Eye (tissue), 1 donor: Measurements from ENCODE around the gene MAT2A.
"Not testable (repeated sequence)": the region's sequence is repeated elsewhere in the genome, so short reads cannot be mapped to it uniquely, and the experiment has no call there.

ENCODE experiments used
- DNase-seq: peaks from one replicate; pipeline ENCODE4 v3.0.0-alpha.2; 2015

MAT2A gene

GRCh38 chr2:85580206-85580605 is 41.2 kb downstream of the MAT2A start:
- no peak for DNase-seq

- DNase-seq, result no peak
These were observed 43.5 kb downstream of the MAT2A start for GRCh38 chr2:85582492-85582891.

- DNase-seq, result no peak
These were observed 44.8 kb downstream of the MAT2A start for GRCh38 chr2:85583667-85584353.

GRCh38 chr2:85584354-85584856 is 45.4 kb downstream of the MAT2A start, which contains the start of gene VAMP5:
VAMP5 (plus strand) TSS chr2:85584431; CDS start chr2:85584491, 60 bp downstream.
- DNase-seq, result peak; percentile 50

- peak; percentile 45 for DNase-seq
These were observed 46.2 kb downstream of the MAT2A start for GRCh38 chr2:85584857-85585780.

GRCh38 chr2:85585781-85586105 is 46.8 kb downstream of the MAT2A start:
- DNase-seq, result no peak

- DNase-seq, result no peak
These were observed 49.3 kb downstream of the MAT2A start for GRCh38 chr2:85588236-85588635.

- no peak for DNase-seq
These were observed 49.7 kb downstream of the MAT2A start for GRCh38 chr2:85588645-85589044.

GRCh38 chr2:85589181-85589580 is 50.2 kb downstream of the MAT2A start:
- DNase-seq, result no peak

- no peak for DNase-seq
These were observed 51.2 kb downstream of the MAT2A start for GRCh38 chr2:85589982-85590791.

- DNase-seq, result no peak
These were observed 52.0 kb downstream of the MAT2A start for GRCh38 chr2:85590950-85591349.

GRCh38 chr2:85591563-85591962 is 52.6 kb downstream of the MAT2A start:
- DNase-seq, result no peak

- DNase-seq, result not testable (repeated sequence)
These were observed 53.3 kb downstream of the MAT2A start for GRCh38 chr2:85592299-85592698.

GRCh38 chr2:85593023-85593422 is 54.1 kb downstream of the MAT2A start:
- DNase-seq, result no peak
